K562 (cell line): ENCODE measurements around the gene CELA1. TPM values are rescaled to one million over a fixed set of nuclear protein-coding genes. Genes with fewer than 3 reads are reported as not detected.

Source experiments
- ATAC-seq: fragments of 200-7000 bp; cut with Tn5 transposase; 3 replicates; pipeline ENCODE4 v1.9.1; 2020; ENCODE audit warnings: moderate library complexity
- BruUV-seq: library from RNA; stranded (reverse); fragments of 400-500 nt; replicated peaks from 2 replicates; lab custom pipeline; 2021; lab: Mats Ljungman, UMichigan
- CTCF ChIA-PET: fragments of 300-600 bp; formaldehyde crosslinking; extraction: SDS; loops from one replicate; lab custom pipeline; 2021; ENCODE audit warnings: low intra/inter-chr PET ratio; lab: Yijun Ruan, JAX
- POLR2A ChIA-PET: fragments of 300-600, 350-650 bp; sonication (Branson Sonifier 250); formaldehyde crosslinking; extraction: SDS; loops from one replicate; lab custom pipeline; 2021; ENCODE audit warnings: antibody characterized with exemption, inconsistent platforms; lab: Yijun Ruan, JAX
- DNase-seq, 4 experiments: peaks; one replicate each; pipeline versions ENCODE4 v3.0.0 to v3.0.0-alpha.2; 2011 to 2018; ENCODE audit warnings: low spot score in 3 of 4, mixed read lengths in 3 of 4; ENCODE audit errors: extremely low read depth in 1 of 4
- FAIRE-seq: peaks from 2 replicates; lab custom pipeline; 2011; peaks lifted over from hg19 to GRCh38; lab: Jason Lieb, UNC
- H2AFZ ChIP-seq: 2 replicates; pipeline ENCODE4 v1.6.0; 2011; ENCODE audit warnings: low read depth, low read length, control low read depth, inconsistent platforms
- H3K27ac ChIP-seq: fragments of 200-600 bp; 3 replicates; pipeline ENCODE4 v1.8.0; 2011; ENCODE audit warnings: low read depth, mild to moderate bottlenecking, control low read depth, inconsistent platforms, low read length, moderate library complexity, mixed read lengths; ENCODE audit errors: extremely low read depth
- H3K27me3 ChIP-seq, 2 experiments: fragments of 300-600 bp in 1 of 2; 2 replicates in 1 of 2; 3 replicates in 1 of 2; pipeline versions ENCODE4 v1.6.0 to v1.8.0; 2011; ENCODE audit warnings: inconsistent platforms in 2 of 2, low read length in 2 of 2, mild to moderate bottlenecking in 1 of 2, mixed read lengths in 1 of 2, moderate library complexity in 1 of 2; ENCODE audit not compliant: control insufficient read depth in 2 of 2, insufficient read depth in 2 of 2
- H3K36me3 ChIP-seq: fragments of 300-600 bp; 3 replicates; pipeline ENCODE4 v1.8.0; 2011; ENCODE audit warnings: mild to moderate bottlenecking, low read length, inconsistent platforms; ENCODE audit not compliant: control insufficient read depth, insufficient read depth
- H3K4me1 ChIP-seq, 2 experiments: fragments of 200-600 bp in 1 of 2; replicated peaks in 1 of 2; 2 replicates in 1 of 2; 3 replicates in 1 of 2; pipeline versions ENCODE4 v1.5.1 to v1.8.0; 2011; ENCODE audit warnings: inconsistent platforms in 2 of 2, low read length in 2 of 2, mild to moderate bottlenecking in 1 of 2, mixed read lengths in 1 of 2, moderate library complexity in 1 of 2; ENCODE audit not compliant: control insufficient read depth in 2 of 2, insufficient read depth in 2 of 2
- H3K4me2 ChIP-seq: 2 replicates; pipeline ENCODE4 v1.6.1; 2011; ENCODE audit warnings: low read length, control low read depth, inconsistent platforms, mixed read lengths; ENCODE audit not compliant: insufficient read depth
- H3K4me3 ChIP-seq: fragments of 200-600 bp; sonication (generic), shearing (Covaris generic); 2 replicates; pipeline ENCODE4 v1.5.1; 2016; ENCODE audit warnings: control low read depth, inconsistent platforms
- H3K79me2 ChIP-seq: fragments of 200-600 bp; 3 replicates; pipeline ENCODE4 v1.8.0; 2011; ENCODE audit warnings: low read length, inconsistent platforms; ENCODE audit not compliant: control insufficient read depth, insufficient read depth
- H3K9ac ChIP-seq, 2 experiments: 2 replicates each; pipeline versions ENCODE4 v1.6.0 to v1.6.1; 2011; ENCODE audit warnings: low read depth in 2 of 2, low read length in 2 of 2, control low read depth in 1 of 2, inconsistent platforms in 1 of 2, mild to moderate bottlenecking in 1 of 2, mixed read lengths in 1 of 2; ENCODE audit not compliant: insufficient read depth in 1 of 2
- H3K9me1 ChIP-seq: one replicate; pipeline ENCODE4 v1.6.0; 2011; ENCODE audit warnings: inconsistent platforms, mild to moderate bottlenecking, low read length, moderate library complexity; ENCODE audit not compliant: control insufficient read depth, insufficient read depth
- H3K9me3 ChIP-seq: replicated peaks from 2 replicates; pipeline ENCODE4 v1.5.1; 2011; ENCODE audit warnings: low read depth, low read length, inconsistent platforms; ENCODE audit not compliant: control insufficient read depth, insufficient read depth
- H4K20me1 ChIP-seq: replicated peaks from 2 replicates; pipeline ENCODE4 v1.6.1; 2011; ENCODE audit warnings: low read length, inconsistent platforms, mixed read lengths; ENCODE audit not compliant: control insufficient read depth, insufficient read depth
- CEBPG ChIP-seq, 3 experiments: fragments of 200-800 bp in 1 of 3; sonication (Bioruptor generic) in 1 of 3; sonication (generic) in 1 of 3; formaldehyde crosslinking in 1 of 3; IDR thresholded peaks in 2 of 3; conservative IDR thresholded peaks in 1 of 3; 2 replicates each; pipeline versions ENCODE4 v1.6.1 to v1.8.0; 2016 to 2022; ENCODE audit warnings: missing compliant biosample characterization in 2 of 3, missing genetic modification characterization in 2 of 3, mild to moderate bottlenecking in 1 of 3, missing genetic modification reagents in 1 of 3
- CHCHD3 ChIP-seq: fragments of 250-450 bp; sonication (Bioruptor Pico); IDR thresholded peaks from 2 replicates; pipeline ENCODE4 v2.1.2; 2022; ENCODE audit warnings: mild to moderate bottlenecking
- DDX20 ChIP-seq: fragments of 450-650 bp; IDR thresholded peaks from 2 replicates; pipeline ENCODE4 v1.6.1; 2016; ENCODE audit warnings: missing genetic modification characterization, low read depth, mild to moderate bottlenecking, missing compliant biosample characterization, moderate library complexity
- HDAC3 ChIP-seq: fragments of 450-650 bp; IDR thresholded peaks from 2 replicates; pipeline ENCODE4 v1.6.1; 2018; ENCODE audit warnings: borderline replicate concordance, mild to moderate bottlenecking, moderate library complexity; ENCODE audit not compliant: partially characterized antibody
- JUND ChIP-seq, 2 experiments: IDR thresholded peaks; 2 replicates in 1 of 2; 3 replicates in 1 of 2; pipeline ENCODE4 v1.6.1; 2011; ENCODE audit warnings: borderline replicate concordance in 2 of 2, low read depth in 2 of 2, low read length in 2 of 2, improper control_type of control experiment in 1 of 2, missing biosample characterization in 1 of 2, missing genetic modification characterization in 1 of 2, missing genetic modification reagents in 1 of 2
- KLF6 ChIP-seq: fragments of 250-450 bp; sonication (Bioruptor Pico); IDR thresholded peaks from 2 replicates; pipeline ENCODE4 v1.4.0; 2020; ENCODE audit warnings: mild to moderate bottlenecking, moderate library complexity, borderline replicate concordance
- MEF2D ChIP-seq: conservative IDR thresholded peaks from 2 replicates; pipeline ENCODE4 v1.6.1; 2016; ENCODE audit warnings: low read depth, missing genetic modification characterization, missing compliant biosample characterization
- MTA3 ChIP-seq: fragments of 450-650 bp; formaldehyde crosslinking; IDR thresholded peaks from 2 replicates; pipeline ENCODE4 v1.6.1; 2017; ENCODE audit warnings: mild to moderate bottlenecking, borderline replicate concordance
- NFIC ChIP-seq: fragments of 450-650 bp; IDR thresholded peaks from 2 replicates; pipeline ENCODE4 v1.6.1; 2017; ENCODE audit warnings: mild to moderate bottlenecking, inconsistent platforms
- PML ChIP-seq: IDR thresholded peaks from 2 replicates; pipeline ENCODE4 v1.6.1; 2012; ENCODE audit warnings: low read length, inconsistent platforms
- POLR2B ChIP-seq: fragments of 450-650 bp; IDR thresholded peaks from 2 replicates; pipeline ENCODE4 v1.6.1; 2018; ENCODE audit warnings: low read depth; ENCODE audit not compliant: partially characterized antibody
- ZC3H8 ChIP-seq: fragments of 450-650 bp; IDR thresholded peaks from 2 replicates; pipeline ENCODE4 v1.6.1; 2017
- ZKSCAN8 ChIP-seq: fragments of 200-800 bp; sonication (Bioruptor generic); IDR thresholded peaks from 2 replicates; pipeline ENCODE4 v1.6.1; 2016; ENCODE audit warnings: missing genetic modification characterization, missing compliant biosample characterization
- ZNF384 ChIP-seq: IDR thresholded peaks from 2 replicates; pipeline ENCODE4 v1.6.1; 2012; ENCODE audit warnings: low read depth, low read length, improper control_type of control experiment
- ZNF444 ChIP-seq: fragments of 250-450 bp; sonication (Bioruptor Pico); IDR thresholded peaks from 2 replicates; pipeline ENCODE4 v1.4.0; 2020; ENCODE audit warnings: mild to moderate bottlenecking, moderate library complexity
- ZNF584 ChIP-seq: fragments of 200-800 bp; sonication (Bioruptor generic); IDR thresholded peaks from 2 replicates; pipeline ENCODE4 v1.6.1; 2016; ENCODE audit warnings: low read depth, mild to moderate bottlenecking, missing genetic modification characterization, missing compliant biosample characterization
- ZNF79 ChIP-seq: fragments of 250-450 bp; sonication (Bioruptor Pico); IDR thresholded peaks from 2 replicates; pipeline ENCODE4 v1.4.0; 2020; ENCODE audit warnings: low read depth, mild to moderate bottlenecking, moderate library complexity
- WGBS: fragments of 100-300 bp; shearing (Covaris generic); methylation state at CpG from one replicate; pipeline ENCODE4 v1.1.6; 2016; ENCODE audit warnings: low coverage, mixed read lengths; ENCODE audit not compliant: insufficient coverage; ENCODE audit errors: missing lambda C conversion rate; 5-methylcytosine and 5-hydroxymethylcytosine counted together
- in situ Hi-C: fragments of 300-500 bp; cut with MboI; formaldehyde crosslinking; loops from 4 replicates; pipeline ENCODE4 v1.15.0; 2018; ENCODE audit warnings: inconsistent platforms, mixed read lengths
- intact Hi-C: fragments of 100-400 bp; cut with micrococcal nuclease; formaldehyde crosslinking; loops from 2 replicates; pipeline ENCODE4 v1.14.2; 2022
- polyA plus RNA-seq, 8 experiments: library from polyadenylated mRNA; depleted of rRNA in 4 of 8; stranded (reverse) in 5 of 8; unstranded in 3 of 8; fragments of >200 nt; fragmentation: Nextera tagmentation in 2 of 8; fragmentation: Illumina TruSeq in 1 of 8; extraction: Ambion mirVana in 2 of 8; extraction: Trizol in 1 of 8; gene quantifications; 2 replicates each; pipeline versions ENCODE4 v1.2.1 to v1.2.3, GENCODE V29; 2011 to 2014; ENCODE audit warnings: inconsistent platforms in 1 of 8, missing spikeins in 1 of 8
- total RNA-seq, 7 experiments: library from RNA; depleted of rRNA in 6 of 7; stranded (reverse); fragments of >200 nt in 6 of 7; fragmentation: Illumina TruSeq in 2 of 7; extraction: Trizol in 2 of 7; gene quantifications; 2 replicates each; pipeline versions ENCODE4 v1.2.1 to v1.2.3, GENCODE V29; 2011 to 2021; ENCODE audit warnings: low replicate concordance in 1 of 7
- TF ChIP-seq, protein P1 (sequence below): sonication (generic); formaldehyde crosslinking; IDR thresholded peaks from 2 replicates; pipeline ENCODE4 v1.8.1; 2023; ENCODE audit warnings: mild to moderate bottlenecking, missing genetic modification reagents

CELA1 gene
- total and polyA plus RNA-seq, 9 of the 15 experiments (the other 6 are each of a cell fraction or from before 2014, with no cell fraction given) = 0.06 to 0.27 (median 0.22) TPM; not detected in 6

DNA sequence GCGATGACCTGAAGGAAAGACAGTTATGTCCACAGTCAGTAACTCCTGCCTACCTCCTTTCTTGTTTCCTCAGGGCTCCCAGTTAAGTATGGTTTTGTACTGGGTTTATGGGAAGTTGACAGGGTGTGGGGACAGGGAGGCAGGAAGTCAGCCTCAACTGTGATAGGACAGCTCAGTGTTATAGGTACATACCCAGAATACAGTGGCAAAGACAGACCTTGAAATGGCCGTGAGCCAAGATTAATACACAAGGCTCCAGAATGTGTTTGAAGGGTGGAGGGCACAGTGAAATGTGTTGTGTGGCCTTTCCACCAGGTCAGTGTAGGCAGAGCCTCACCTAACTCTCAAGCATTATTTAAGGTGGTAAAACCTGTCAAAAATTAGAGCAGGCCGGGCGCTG is 17.9 kb downstream of the CELA1 start:
- H3K36me3 ChIP-seq = no peaks in the 10 kb centered on the region
- no TSS peak for BruUV-seq
- POLR2A ChIA-PET = no interaction called here
- ATAC-seq = no peak
- WGBS = 82% methylated on average over 4 of the region's 4 CpGs
- peak overlapping the region; percentile 64; the same call in 2 of the 3 replicates for H3K27ac ChIP-seq
- no peaks in the 10 kb centered on the region for H3K9me3 ChIP-seq
- FAIRE-seq = no peak
- H4K20me1 ChIP-seq = no peaks in the 10 kb centered on the region
- no peaks in the 10 kb centered on the region for H3K27me3 ChIP-seq
- peak overlapping the region; percentile 90 for H2AFZ ChIP-seq
- peaks cover 37 to 48% of the 10 kb centered on the region in 2 experiments for H3K4me1 ChIP-seq
- H3K4me2 ChIP-seq = no peak overlapping the region
- peak in 1 of 4 experiments; percentile 22 for DNase-seq
- H3K4me3 ChIP-seq = no peak overlapping the region
- CTCF ChIA-PET = no interaction called here
- in situ Hi-C loops = no loop called here
- no peaks in the 10 kb centered on the region for H3K9me1 ChIP-seq
- no peak overlapping the region for H3K9ac ChIP-seq
- no peaks in the 10 kb centered on the region for H3K79me2 ChIP-seq
- intact Hi-C loops = no loop called here
- TF ChIP-seq MTA3 (0 out of 2 replicates have a peak, but pooled peaks have one; percentile 21), NFIC (peak; percentile 56), KLF6 (CRISPR knock-in tag) (no peak), ZC3H8 (no peak), MEF2D (tag) (no peak), CEBPG (CRISPR knock-in tag; IDR thresholded peaks at IDR 0.05) (no peak), CEBPG (tag; conservative IDR thresholded peaks at IDR 0.05 in 1 of 2, IDR thresholded peaks at IDR 0.05 in 1 of 2) (no peak), PML (no peak), DDX20 (tag) (no peak), ZNF444 (peak; percentile 20; the same call in 1 of the 2 replicates), POLR2B (no peak), ZNF584 (CRISPR knock-in tag) (peak; percentile 16; the same call in 1 of the 2 replicates), HDAC3 (no peak), CHCHD3 (CRISPR knock-in tag) (no peak), ZNF79 (CRISPR knock-in tag) (no peak), ZNF384 (no peak), JUND (IDR thresholded peaks at IDR 0.05; ENCODE audit: borderline replicate concordance, low read depth, low read length) (no peak), JUND (tag; IDR thresholded peaks at IDR 0.05; ENCODE audit: borderline replicate concordance, low read depth, low read length) (no peak), ZKSCAN8 (CRISPR knock-in tag) (0 out of 2 replicates have a peak, but pooled peaks have one; percentile 16)
- TF ChIP-seq, protein P1, sequence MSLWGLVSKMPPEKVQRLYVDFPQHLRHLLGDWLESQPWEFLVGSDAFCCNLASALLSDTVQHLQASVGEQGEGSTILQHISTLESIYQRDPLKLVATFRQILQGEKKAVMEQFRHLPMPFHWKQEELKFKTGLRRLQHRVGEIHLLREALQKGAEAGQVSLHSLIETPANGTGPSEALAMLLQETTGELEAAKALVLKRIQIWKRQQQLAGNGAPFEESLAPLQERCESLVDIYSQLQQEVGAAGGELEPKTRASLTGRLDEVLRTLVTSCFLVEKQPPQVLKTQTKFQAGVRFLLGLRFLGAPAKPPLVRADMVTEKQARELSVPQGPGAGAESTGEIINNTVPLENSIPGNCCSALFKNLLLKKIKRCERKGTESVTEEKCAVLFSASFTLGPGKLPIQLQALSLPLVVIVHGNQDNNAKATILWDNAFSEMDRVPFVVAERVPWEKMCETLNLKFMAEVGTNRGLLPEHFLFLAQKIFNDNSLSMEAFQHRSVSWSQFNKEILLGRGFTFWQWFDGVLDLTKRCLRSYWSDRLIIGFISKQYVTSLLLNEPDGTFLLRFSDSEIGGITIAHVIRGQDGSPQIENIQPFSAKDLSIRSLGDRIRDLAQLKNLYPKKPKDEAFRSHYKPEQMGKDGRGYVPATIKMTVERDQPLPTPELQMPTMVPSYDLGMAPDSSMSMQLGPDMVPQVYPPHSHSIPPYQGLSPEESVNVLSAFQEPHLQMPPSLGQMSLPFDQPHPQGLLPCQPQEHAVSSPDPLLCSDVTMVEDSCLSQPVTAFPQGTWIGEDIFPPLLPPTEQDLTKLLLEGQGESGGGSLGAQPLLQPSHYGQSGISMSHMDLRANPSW (CRISPR knock-in tag) = no peak
